AG10803 (cell line): Measurements from ENCODE around the gene ZBP1.

Experiments
- DNase-seq: peaks from one replicate; pipeline ENCODE4 v3.0.0; 2010; ENCODE audit warnings: low read depth
- H3K4me3 ChIP-seq: 2 replicates; pipeline ENCODE4 v1.5.1; 2011; ENCODE audit warnings: mild to moderate bottlenecking, low read length, control low read depth
- CTCF ChIP-seq: conservative IDR thresholded peaks from 2 replicates; pipeline ENCODE4 v1.5.1; 2011; ENCODE audit warnings: mild to moderate bottlenecking, low read length, control low read depth, inconsistent platforms

ZBP1 gene

GRCh38 chr20:57586943-57587277, 33.3 kb downstream of the ZBP1 start:
- TF ChIP-seq CTCF, result no peak

GRCh38 chr20:57586370-57586793, 33.8 kb downstream of the ZBP1 start:
- TF ChIP-seq CTCF, result no peak
- DNase-seq, result no peak
- no peak overlapping the region for H3K4me3 ChIP-seq

More at GRCh38 chr20:57586943-57587277, 33.3 kb downstream of the ZBP1 start:
- DNase-seq, result no peak
- H3K4me3 ChIP-seq, result no peak overlapping the region

- no peak for DNase-seq
- H3K4me3 ChIP-seq, result no peak overlapping the region
- TF ChIP-seq CTCF, result no peak
These were observed 34.6 kb downstream of the ZBP1 start for GRCh38 chr20:57585466-57586213.

GRCh38 chr20:57584768-57585461, 35.3 kb downstream of the ZBP1 start:
- DNase-seq, result no peak
- no peak for TF ChIP-seq CTCF
- H3K4me3 ChIP-seq, result no peak overlapping the region

- DNase-seq, result no peak
- no peak overlapping the region for H3K4me3 ChIP-seq
- TF ChIP-seq CTCF, result no peak
These were observed 36.7 kb downstream of the ZBP1 start for GRCh38 chr20:57583289-57584257.

GRCh38 chr20:57582432-57583288, 37.6 kb downstream of the ZBP1 start:
- DNase-seq, result no peak
- H3K4me3 ChIP-seq, result no peak overlapping the region
- peak; percentile 12; the same call in 1 of the 2 replicates for TF ChIP-seq CTCF
